PC-3 (cell line): ENCODE results near the gene ISG20L2. TPM values are rescaled to one million over a fixed set of nuclear protein-coding genes. Genes with fewer than 3 reads are reported as not detected.

Experiments used
- ATAC-seq: fragments of 200-7000 bp; cut with Tn5 transposase; 2 replicates; pipeline ENCODE4 v1.9.1; 2020; ENCODE audit warnings: mild to moderate bottlenecking, moderate library complexity
- BruUV-seq: library from RNA; stranded (reverse); fragments of 400-500 nt; replicated peaks from 2 replicates; lab custom pipeline; 2021; lab: Mats Ljungman, UMichigan
- CTCF ChIA-PET: fragments of 300-600 bp; sonication (Branson Sonifier 250); formaldehyde crosslinking; loops from one replicate; lab custom pipeline; 2022; ENCODE audit warnings: antibody characterized with exemption; lab: Charles Lee
- POLR2A ChIA-PET: fragments of 300-600 bp; sonication (Branson Sonifier 250); formaldehyde crosslinking; loops from one replicate; lab custom pipeline; 2022; ENCODE audit warnings: antibody characterized with exemption; ENCODE audit not compliant: unreplicated experiment; lab: Charles Lee
- DNase-seq: peaks from one replicate; pipeline ENCODE4 v3.0.0-alpha.2; 2015
- H2AFZ ChIP-seq: fragments of 300-600 bp; sonication (generic); 2 replicates; pipeline ENCODE4 v1.6.0; 2016; ENCODE audit warnings: antibody characterized with exemption, low read length
- H3F3A ChIP-seq: fragments of 300-600 bp; sonication (generic); one replicate; pipeline ENCODE4 v1.6.0; 2017; ENCODE audit warnings: antibody characterized with exemption, low read length, control low read depth, mild to moderate bottlenecking; ENCODE audit not compliant: unreplicated experiment
- H3K27ac ChIP-seq: fragments of 300-600 bp; sonication (generic); 2 replicates; pipeline ENCODE4 v1.5.1; 2016; ENCODE audit warnings: mild to moderate bottlenecking, low read length
- H3K27me3 ChIP-seq: fragments of 300-600 bp; sonication (generic); 2 replicates; pipeline ENCODE4 v1.6.1; 2016; ENCODE audit warnings: low read length, mixed read lengths
- H3K36me3 ChIP-seq: fragments of 300-600 bp; sonication (generic); 2 replicates; pipeline ENCODE4 v1.6.1; 2016; ENCODE audit warnings: low read depth, mixed run types, low read length, mixed read lengths
- H3K4me1 ChIP-seq: fragments of 300-600 bp; sonication (generic); 2 replicates; pipeline ENCODE4 v1.5.1; 2016; ENCODE audit warnings: low read length; ENCODE audit not compliant: insufficient read depth
- H3K4me2 ChIP-seq: fragments of 300-600 bp; sonication (generic); 2 replicates; pipeline ENCODE4 v1.6.0; 2016; ENCODE audit warnings: low read length
- H3K4me3 ChIP-seq: fragments of 300-600 bp; sonication (generic); 2 replicates; pipeline ENCODE4 v1.5.1; 2016; ENCODE audit warnings: mild to moderate bottlenecking, low read length, mixed read lengths
- H3K79me2 ChIP-seq: fragments of 300-600 bp; sonication (generic); 2 replicates; pipeline ENCODE4 v1.6.1; 2017; ENCODE audit warnings: low read length, mixed read lengths
- H3K9ac ChIP-seq: fragments of 300-600 bp; sonication (generic); 2 replicates; pipeline ENCODE4 v1.6.0; 2016; ENCODE audit warnings: mild to moderate bottlenecking, low read length
- H3K9me2 ChIP-seq: fragments of 300-600 bp; sonication (generic); replicated peaks from 2 replicates; pipeline ENCODE4 v1.6.1; 2016; ENCODE audit warnings: mixed run types, low read length, mixed read lengths
- H3K9me3 ChIP-seq: fragments of 300-600 bp; sonication (generic); 2 replicates; pipeline ENCODE4 v1.6.1; 2016; ENCODE audit warnings: low read length, mixed read lengths
- H4K20me1 ChIP-seq: fragments of 300-600 bp; sonication (generic); 2 replicates; pipeline ENCODE4 v1.6.1; 2016; ENCODE audit warnings: low read length, mixed read lengths
- CTCF ChIP-seq: fragments of 300-600 bp; sonication (generic); conservative IDR thresholded peaks from 2 replicates; pipeline ENCODE4 v1.5.1; 2017; ENCODE audit warnings: antibody characterized with exemption, low read depth, mild to moderate bottlenecking, low read length
- EZH2 ChIP-seq: fragments of 300-600 bp; sonication (generic); IDR thresholded peaks from one replicate; pipeline ENCODE4 v1.6.1; 2017; ENCODE audit warnings: antibody characterized with exemption, mild to moderate bottlenecking, low read length; ENCODE audit not compliant: unreplicated experiment
- EZH2phosphoT487 ChIP-seq: fragments of 300-600 bp; sonication (generic); IDR thresholded peaks from 2 replicates; pipeline ENCODE4 v1.6.1; 2018; ENCODE audit warnings: mild to moderate bottlenecking, antibody characterized with exemption, low read length, borderline replicate concordance
- intact Hi-C: fragments of 100-400 bp; cut with micrococcal nuclease; formaldehyde crosslinking; loops from 2 replicates; pipeline ENCODE4 v1.9.0; 2023
- total RNA-seq: library from RNA; depleted of rRNA; stranded (reverse); fragments of >200 nt; gene quantifications from 2 replicates; pipeline ENCODE4 v1.2.3, GENCODE V29; 2014

Gene ISG20L2
- total RNA-seq, 1 experiment from 2014 or later, result 39.2 TPM

- TF ChIP-seq EZH2 (no peak), EZH2phosphoT487 (peak; percentile 87)
- Histone ChIP-seq H3K79me2 (peaks cover 59% of the 10 kb centered on the region), H3K4me2 (peak overlapping the region; percentile 88), H3K9me3 (no peaks in the 10 kb centered on the region), H3K36me3 (peaks cover 5% of the 10 kb centered on the region; the same call in 1 of the 2 replicates), H3K9ac (peak overlapping the region; percentile 99), H4K20me1 (no peaks in the 10 kb centered on the region), H3K27me3 (no peaks in the 10 kb centered on the region), H3K27ac (peak overlapping the region; percentile 60), H3K4me3 (peak overlapping the region; percentile 86), H3K9me2 (no peaks in the 10 kb centered on the region), H3F3A (no peaks in the 10 kb centered on the region), H2AFZ (peak overlapping the region; percentile 94), H3K4me1 (peaks cover 41% of the 10 kb centered on the region)
- ATAC-seq (peak; percentile 53), DNase-seq (peak; percentile 98)
- TSS peak; percentile 27 for BruUV-seq
- POLR2A ChIA-PET, result interaction anchor here (0.5 to 1.2 kb wide), 7 partner anchors 11 to 819 kb away, joined by 3 to 12 read pairs (median 5); partner anchors contain the start of gene PRCC
- intact Hi-C loops, result loop anchor here (1.0 kb wide), 2 partner anchors 15 to 24 kb away; partner anchors contain the start of genes ISG20L2, METTL25B and PRCC
- CTCF ChIA-PET, result interaction anchor here (1.0 to 1.2 kb wide), 2 partner anchors 24 to 25 kb away, joined by 5 to 7 read pairs; partner anchors contain the start of genes ISG20L2 and METTL25B
These were observed 23.4 kb upstream of the ISG20L2 start for GRCh38 chr1:156751757-156752481.

GRCh38 chr1:156751451-156751756 is 22.8 kb upstream of the ISG20L2 start, which contains the start of gene HDGF:
Gene HDGF (minus strand): TSS chr1:156751675. CDS start chr1:156751429, 246 bp downstream.
- DNase-seq, result no peak
- H3K27me3 ChIP-seq, result no peaks in the 10 kb centered on the region
- H3K9me3 ChIP-seq, result no peaks in the 10 kb centered on the region
- H3K27ac ChIP-seq, result peak within 1 kb of the TSS; percentile 99
- H3F3A ChIP-seq, result peaks cover under 1% of the 10 kb centered on the region
- ChIA-PET POLR2A (interaction anchor here (0.5 to 1.2 kb wide), 5 partner anchors 10 to 549 kb away, joined by 4 to 12 read pairs (median 5); partner anchors contain the start of gene PRCC), CTCF (interaction anchor here (0.6 to 1.2 kb wide), 3 partner anchors 23 to 38 kb away, joined by 3 to 7 read pairs (median 5); partner anchors contain the start of genes ISG20L2 and METTL25B)
- TF ChIP-seq EZH2, result no peak
- no peak for TF ChIP-seq CTCF
- no peak for TF ChIP-seq EZH2phosphoT487
- BruUV-seq, result no TSS peak
- 0 out of 2 replicates have a peak, but pooled peaks cover under 1% of the 10 kb centered on the region for H4K20me1 ChIP-seq
- intact Hi-C loops, result loop anchor here (1.0 kb wide), 1 partner anchor 23 kb away; the partner anchor contains the start of genes ISG20L2 and METTL25B
- H3K4me2 ChIP-seq, result peak within 1 kb of the TSS; percentile 96
- H3K79me2 ChIP-seq, result peaks cover 64% of the 10 kb centered on the region
- H3K9me2 ChIP-seq, result no peaks in the 10 kb centered on the region
- peak within 1 kb of the TSS; percentile 86 for H3K4me3 ChIP-seq
- H3K4me1 ChIP-seq, result peaks cover 46% of the 10 kb centered on the region
- peak within 1 kb of the TSS; percentile 99 for H3K9ac ChIP-seq
- ATAC-seq, result no peak
- H3K36me3 ChIP-seq, result peaks cover 5% of the 10 kb centered on the region; the same call in 1 of the 2 replicates
- peak within 1 kb of the TSS; percentile 94 for H2AFZ ChIP-seq
